Measurements from ENCODE around the gene FHIP1A. TPM values are rescaled to one million over a fixed set of nuclear protein-coding genes. Genes with fewer than 3 reads are reported as not detected.

FHIP1A gene
- total RNA-seq (2022; extraction: Qiagen RNA extraction; ENCODE audit: low read depth): 0.05 to 0.43 TPM (median 0.08 TPM) in 5 replicates

GRCh38 chr4:151408630-151409469, at the start of gene FHIP1A:
Gene FHIP1A, plus strand, starts transcription at chr4:151409176. Its CDS starts 157,084 bp downstream, at chr4:151566260.

Other genes starting within 250 kb of the FHIP1A start
- gene PRSS48, start 132.0 kb upstream of the FHIP1A start, total RNA-seq (2022; extraction: Qiagen RNA extraction; ENCODE audit: low read depth): not detected in 5 replicates
- gene SH3D19, start 83.6 kb upstream of the FHIP1A start, total RNA-seq (2022; extraction: Qiagen RNA extraction; ENCODE audit: low read depth): 26.7 to 31.5 TPM (median 28.6 TPM) in 5 replicates